Caco-2 (cell line): ENCODE data around the gene ARV1. TPM values are rescaled to one million over a fixed set of nuclear protein-coding genes. Genes with fewer than 3 reads are reported as not detected.

Source experiments
- Bru-seq: library from RNA; stranded (reverse); fragments of 400-500 nt; gene quantifications from one replicate; lab custom pipeline; 2021; lab: Mats Ljungman, UMichigan
- BruChase-seq, 2 experiments: library from RNA; stranded (reverse); fragments of 400-500 nt; gene quantifications; one replicate each; lab custom pipeline; 2021; lab: Mats Ljungman, UMichigan
- BruUV-seq: library from RNA; stranded (reverse); fragments of 400-500 nt; replicated peaks from 2 replicates; lab custom pipeline; 2021; lab: Mats Ljungman, UMichigan
- CTCF ChIA-PET: fragments of 300-600 bp; sonication (Branson Sonifier 250); formaldehyde crosslinking; loops from one replicate; lab custom pipeline; 2022; ENCODE audit warnings: antibody characterized with exemption; lab: Charles Lee
- POLR2A ChIA-PET: fragments of 300-600 bp; sonication (Branson Sonifier 250); formaldehyde crosslinking; loops from one replicate; lab custom pipeline; 2022; ENCODE audit warnings: antibody characterized with exemption; lab: Charles Lee
- DNase-seq, 2 experiments: peaks; one replicate each; pipeline versions ENCODE4 v3.0.0 to v3.0.0-alpha.2; 2020 to 2022
- H3K27me3 ChIP-seq: replicated peaks from 2 replicates; pipeline ENCODE4 v1.6.0; 2011; ENCODE audit warnings: low read length; ENCODE audit not compliant: control insufficient read depth, insufficient read depth
- H3K36me3 ChIP-seq: 2 replicates; pipeline ENCODE4 v1.5.1; 2011; ENCODE audit warnings: low read length; ENCODE audit not compliant: control insufficient read depth, insufficient read depth
- H3K4me1 ChIP-seq: fragments of 250-450 bp; sonication (Bioruptor Pico); 2 replicates; pipeline ENCODE4 v1.5.1; 2020; ENCODE audit warnings: mild to moderate bottlenecking
- H3K4me3 ChIP-seq: 2 replicates; pipeline ENCODE4 v1.5.1; 2011; ENCODE audit warnings: low read depth, mild to moderate bottlenecking, control low read depth, low read length
- H3K9me3 ChIP-seq: fragments of 250-450 bp; sonication (Bioruptor Pico); 2 replicates; pipeline ENCODE4 v1.5.1; 2020; ENCODE audit warnings: mild to moderate bottlenecking, moderate library complexity
- H3K27ac Mint-ChIP-seq: one replicate; pipeline ENCODE4 v1.8.0; 2022; ENCODE audit warnings: mixed read lengths; ENCODE audit not compliant: unreplicated experiment
- H3K27me3 Mint-ChIP-seq: one replicate; pipeline ENCODE4 v1.8.0; 2022; ENCODE audit warnings: mixed read lengths; ENCODE audit not compliant: insufficient read depth, unreplicated experiment
- H3K36me3 Mint-ChIP-seq: one replicate; pipeline ENCODE4 v1.8.0; 2022; ENCODE audit warnings: mild to moderate bottlenecking, mixed read lengths; ENCODE audit not compliant: insufficient read depth, unreplicated experiment
- H3K4me1 Mint-ChIP-seq: one replicate; pipeline ENCODE4 v1.8.0; 2022; ENCODE audit warnings: low read depth, mixed read lengths; ENCODE audit not compliant: unreplicated experiment
- H3K4me3 Mint-ChIP-seq: one replicate; pipeline ENCODE4 v1.8.0; 2022; ENCODE audit warnings: mild to moderate bottlenecking, moderate library complexity, mixed read lengths; ENCODE audit not compliant: unreplicated experiment
- H3K9me3 Mint-ChIP-seq: one replicate; pipeline ENCODE4 v1.8.0; 2022; ENCODE audit warnings: mixed read lengths; ENCODE audit not compliant: unreplicated experiment
- intact Hi-C: fragments of 100-400 bp; cut with micrococcal nuclease; formaldehyde crosslinking; loops from one replicate; pipeline ENCODE4 v1.10.0; 2022; ENCODE audit not compliant: unreplicated experiment
- long read RNA-seq: library from polyadenylated mRNA; stranded (forward); transcript quantifications from one replicate; pipeline ENCODE4 v2.0.0, GENCODE V29; 2022
- total RNA-seq: library from RNA; stranded (reverse); gene quantifications from 2 replicates; pipeline ENCODE4 v1.2.3, GENCODE V29; 2022
- TF ChIP-seq, protein P1 (sequence below), 2 experiments: fragments of 200-600 bp in 1 of 2; IDR thresholded peaks; 1 replicate in 1 of 2; 2 replicates in 1 of 2; pipeline versions ENCODE4 v1.5.1 to v1.8.0; 2011 to 2022; ENCODE audit warnings: antibody characterized with exemption in 1 of 2, control low read depth in 1 of 2, inconsistent platforms in 1 of 2, low read depth in 1 of 2, low read length in 1 of 2, mild to moderate bottlenecking in 1 of 2, moderate library complexity in 1 of 2; ENCODE audit not compliant: insufficient read depth in 1 of 2, severe bottlenecking in 1 of 2, unreplicated experiment in 1 of 2

Gene ARV1
- total RNA-seq, result 8.6 and 9.8 TPM in 2 replicates
- percentile 68 among the genes with signal in this experiment for Bru-seq, nascent RNA
- BruChase-seq, experiment 1, labeled RNA remaining after a 2-hour chase, result percentile 62 among the genes with signal in this experiment
- BruChase-seq, experiment 2, labeled RNA remaining after a 6-hour chase, result percentile 62 among the genes with signal in this experiment
- long read RNA-seq, transcript ARV1-201 (6 exons, 1,335 nt), result major isoform, 13 of 19 reads
- long read RNA-seq, partial matches to known transcripts, result 0 of 19 reads
- long read RNA-seq, other reads (novel, unspliced or antisense), result 4 of 19 reads

DNA sequence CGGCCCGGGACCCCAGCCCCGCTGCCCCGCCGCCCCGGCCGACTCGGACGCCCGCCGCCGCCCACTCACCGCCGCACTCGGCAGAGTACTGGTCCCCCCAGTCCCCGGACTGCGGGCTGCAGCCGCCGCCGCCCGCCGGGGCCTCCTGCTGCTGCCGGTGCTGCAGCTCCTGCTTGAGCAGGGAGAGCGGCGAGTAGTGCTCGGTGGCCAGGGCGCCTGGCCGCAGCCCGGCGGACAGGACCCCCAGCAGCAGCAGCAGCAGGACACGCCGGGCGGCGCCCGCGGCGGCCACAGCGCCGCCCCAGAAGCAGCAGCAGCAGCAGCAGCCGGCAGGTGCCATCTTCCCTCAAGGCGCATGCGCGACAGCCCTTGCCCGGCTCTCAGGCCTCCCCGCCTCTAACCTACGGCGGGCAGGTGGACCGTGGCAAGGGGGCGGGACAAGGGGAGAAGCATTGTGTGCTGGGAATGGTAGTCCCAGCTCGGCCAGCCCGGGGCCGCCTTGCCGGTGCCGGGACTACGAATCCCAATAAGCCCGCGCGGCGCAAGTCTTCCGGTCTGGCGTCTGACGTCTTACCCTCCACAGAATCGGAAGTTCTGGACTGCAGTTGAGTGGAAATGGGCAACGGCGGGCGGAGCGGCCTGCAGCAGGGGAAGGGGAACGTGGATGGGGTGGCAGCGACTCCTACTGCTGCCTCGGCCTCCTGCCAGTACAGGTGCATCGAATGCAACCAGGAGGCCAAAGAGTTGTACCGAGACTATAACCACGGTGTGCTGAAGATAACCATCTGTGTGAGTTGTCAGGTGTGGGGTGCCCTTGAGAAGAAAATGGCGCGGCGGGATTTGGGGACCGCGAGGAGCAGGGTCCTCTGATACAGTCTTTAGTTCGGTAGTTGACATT lies at the start of gene ARV1, which contains the start of gene TTC13:
Gene ARV1, plus strand, starts transcription at position 604 of the 898 bp plus-strand sequence. Its CDS starts 12 bp downstream, at position 616.
Gene TTC13, minus strand, starts transcription at position 371 of the 898 bp plus-strand sequence. Its CDS starts 31 bp downstream, at position 340.
- TF ChIP-seq, protein P1, sequence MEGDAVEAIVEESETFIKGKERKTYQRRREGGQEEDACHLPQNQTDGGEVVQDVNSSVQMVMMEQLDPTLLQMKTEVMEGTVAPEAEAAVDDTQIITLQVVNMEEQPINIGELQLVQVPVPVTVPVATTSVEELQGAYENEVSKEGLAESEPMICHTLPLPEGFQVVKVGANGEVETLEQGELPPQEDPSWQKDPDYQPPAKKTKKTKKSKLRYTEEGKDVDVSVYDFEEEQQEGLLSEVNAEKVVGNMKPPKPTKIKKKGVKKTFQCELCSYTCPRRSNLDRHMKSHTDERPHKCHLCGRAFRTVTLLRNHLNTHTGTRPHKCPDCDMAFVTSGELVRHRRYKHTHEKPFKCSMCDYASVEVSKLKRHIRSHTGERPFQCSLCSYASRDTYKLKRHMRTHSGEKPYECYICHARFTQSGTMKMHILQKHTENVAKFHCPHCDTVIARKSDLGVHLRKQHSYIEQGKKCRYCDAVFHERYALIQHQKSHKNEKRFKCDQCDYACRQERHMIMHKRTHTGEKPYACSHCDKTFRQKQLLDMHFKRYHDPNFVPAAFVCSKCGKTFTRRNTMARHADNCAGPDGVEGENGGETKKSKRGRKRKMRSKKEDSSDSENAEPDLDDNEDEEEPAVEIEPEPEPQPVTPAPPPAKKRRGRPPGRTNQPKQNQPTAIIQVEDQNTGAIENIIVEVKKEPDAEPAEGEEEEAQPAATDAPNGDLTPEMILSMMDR (IDR thresholded peaks at IDR 0.05; ENCODE audit: insufficient read depth in 1 of 2, low read depth in 1 of 2, low read length in 1 of 2, severe bottlenecking in 1 of 2, unreplicated experiment in 1 of 2), result peak; percentile 59 to 84
- no TSS peak for BruUV-seq
- Mint-ChIP-seq H3K4me1 (peaks cover 15% of the 10 kb centered on the region), H3K27ac (peak within 1 kb of the TSS; percentile 65), H3K4me3 (no peak within 1 kb of the TSS), H3K27me3 (no peaks in the 10 kb centered on the region), H3K9me3 (no peaks in the 10 kb centered on the region), H3K36me3 (peaks cover 22% of the 10 kb centered on the region)
- DNase-seq, result peak; percentile 99
- intact Hi-C loops, result loop anchor here (1.0 to 2.0 kb wide), 7 partner anchors 39 to 346 kb away; no protein-coding TSS in a partner anchor
- POLR2A ChIA-PET, result interaction anchor here (0.6 to 1.6 kb wide), 3 partner anchors 30 to 110 kb away, joined by 3 to 7 read pairs (median 5); partner anchors contain the start of gene C1orf198
- H3K27me3 ChIP-seq, result no peaks in the 10 kb centered on the region
- 0 out of 2 replicates have a peak, but pooled peaks cover 1% of the 10 kb centered on the region for H3K36me3 ChIP-seq
- no peaks in the 10 kb centered on the region for H3K9me3 ChIP-seq
- H3K4me3 ChIP-seq, result peak within 1 kb of the TSS; percentile 96
- CTCF ChIA-PET, result interaction anchor here (0.6 to 2.6 kb wide), 17 partner anchors 10 to 240 kb away, joined by 3 to 14 read pairs (median 3); no protein-coding TSS in a partner anchor
- H3K4me1 ChIP-seq, result peaks cover 18% of the 10 kb centered on the region

DNA sequence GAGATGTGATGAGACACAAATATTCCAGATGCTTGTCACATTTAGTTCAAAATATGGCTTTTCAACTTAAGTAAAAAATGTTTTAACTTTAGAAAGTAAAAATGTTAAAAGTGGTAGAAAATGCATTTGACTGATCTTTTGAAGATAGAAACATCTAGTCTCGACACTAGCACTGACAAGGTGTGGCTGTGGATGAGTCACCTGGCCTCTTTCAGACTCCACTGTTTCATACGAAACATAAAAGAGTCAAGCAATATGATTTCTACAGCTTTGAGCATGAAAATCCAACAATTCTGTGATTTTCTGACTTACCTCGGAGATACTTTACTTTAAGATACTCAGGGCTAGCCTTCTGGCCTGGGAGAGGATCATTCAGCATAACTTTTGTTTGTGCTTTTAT lies 47.9 kb upstream of the ARV1 start:
- Histone ChIP-seq H3K36me3 (no peaks in the 10 kb centered on the region; the same call in 1 of the 2 replicates), H3K9me3 (0 out of 2 replicates have a peak, but pooled peaks cover 3% of the 10 kb centered on the region), H3K27me3 (no peaks in the 10 kb centered on the region), H3K4me1 (peaks cover 5% of the 10 kb centered on the region), H3K4me3 (no peak overlapping the region)
- DNase-seq, result no peak
- Mint-ChIP-seq H3K4me1 (peaks cover 15% of the 10 kb centered on the region), H3K9me3 (peaks cover 11% of the 10 kb centered on the region), H3K4me3 (no peak overlapping the region), H3K27me3 (no peaks in the 10 kb centered on the region), H3K27ac (no peak overlapping the region), H3K36me3 (peaks cover 73% of the 10 kb centered on the region)
- TF ChIP-seq, protein P1 (IDR thresholded peaks at IDR 0.05; ENCODE audit: insufficient read depth in 1 of 2, low read depth in 1 of 2, low read length in 1 of 2, severe bottlenecking in 1 of 2, unreplicated experiment in 1 of 2), result no peak
- BruUV-seq, result no TSS peak
- intact Hi-C loops, result no loop called here
- ChIA-PET CTCF (interaction anchor here (0.9 kb wide), 1 partner anchor 48 kb away, joined by 3 read pairs; the partner anchor contains the start of gene TTC13), POLR2A (no interaction called here)
